Ishikawa (cell line): ENCODE measurements around the gene MLLT1.

Experiments
- TAF1 ChIP-seq: IDR thresholded peaks from 2 replicates; pipeline ENCODE4 v1.6.1; 2012; ENCODE audit warnings: low read depth, mild to moderate bottlenecking
- TF ChIP-seq, protein P1 (sequence below): IDR thresholded peaks from 2 replicates; pipeline ENCODE4 v1.6.1; 2012

DNA sequence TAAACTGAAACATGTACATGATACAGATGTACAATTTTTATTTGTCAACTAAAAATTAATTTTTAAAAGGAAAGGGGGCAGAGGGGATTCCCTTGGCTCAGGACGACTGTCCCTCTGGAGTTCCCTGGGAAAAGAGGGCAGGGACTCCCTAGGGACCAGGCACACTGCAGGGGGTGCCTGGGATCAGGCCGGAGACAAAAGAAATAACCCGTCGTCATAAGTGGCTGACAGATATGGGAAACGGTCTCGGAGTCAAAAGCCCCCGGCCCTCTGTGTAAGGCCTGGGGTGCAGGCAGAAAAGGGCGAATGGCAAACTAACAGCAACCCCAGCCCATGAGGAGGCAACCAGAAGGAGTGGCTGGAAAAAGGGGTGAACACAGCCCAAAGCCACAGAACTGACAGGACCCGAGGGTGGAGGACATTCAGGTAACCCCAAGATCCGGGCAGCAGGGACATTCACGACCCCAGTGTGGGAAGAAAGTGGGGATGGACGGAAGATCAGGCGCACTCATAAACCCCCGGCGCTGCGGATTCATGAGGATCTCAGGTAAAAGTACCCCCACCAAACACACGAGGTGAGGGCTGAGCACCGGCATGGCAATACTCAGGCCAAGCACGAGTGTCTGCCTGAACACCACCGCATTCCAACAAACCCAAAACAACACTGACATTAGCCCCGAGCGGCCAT, 6.7 kb downstream of the MLLT1 start:
- TF ChIP-seq, protein P1, sequence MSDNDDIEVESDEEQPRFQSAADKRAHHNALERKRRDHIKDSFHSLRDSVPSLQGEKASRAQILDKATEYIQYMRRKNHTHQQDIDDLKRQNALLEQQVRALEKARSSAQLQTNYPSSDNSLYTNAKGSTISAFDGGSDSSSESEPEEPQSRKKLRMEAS = no peak
- TF ChIP-seq TAF1 = no peak
